Hematopoietic multipotent progenitor cell treated with erythropoietin and hydrocortisone succinate and interleukin-3 and kit ligand, for 15 days (in vitro differentiated cells): ENCODE data around the gene BDNF.
"Not testable (repeated sequence)": the region's sequence is repeated elsewhere in the genome, so short reads cannot be mapped to it uniquely, and the experiment has no call there.

Experiments
- DNase-seq: peaks from one replicate; pipeline ENCODE4 v3.0.0-alpha.2; 2015; ENCODE audit warnings: low spot score

BDNF gene

DNA sequence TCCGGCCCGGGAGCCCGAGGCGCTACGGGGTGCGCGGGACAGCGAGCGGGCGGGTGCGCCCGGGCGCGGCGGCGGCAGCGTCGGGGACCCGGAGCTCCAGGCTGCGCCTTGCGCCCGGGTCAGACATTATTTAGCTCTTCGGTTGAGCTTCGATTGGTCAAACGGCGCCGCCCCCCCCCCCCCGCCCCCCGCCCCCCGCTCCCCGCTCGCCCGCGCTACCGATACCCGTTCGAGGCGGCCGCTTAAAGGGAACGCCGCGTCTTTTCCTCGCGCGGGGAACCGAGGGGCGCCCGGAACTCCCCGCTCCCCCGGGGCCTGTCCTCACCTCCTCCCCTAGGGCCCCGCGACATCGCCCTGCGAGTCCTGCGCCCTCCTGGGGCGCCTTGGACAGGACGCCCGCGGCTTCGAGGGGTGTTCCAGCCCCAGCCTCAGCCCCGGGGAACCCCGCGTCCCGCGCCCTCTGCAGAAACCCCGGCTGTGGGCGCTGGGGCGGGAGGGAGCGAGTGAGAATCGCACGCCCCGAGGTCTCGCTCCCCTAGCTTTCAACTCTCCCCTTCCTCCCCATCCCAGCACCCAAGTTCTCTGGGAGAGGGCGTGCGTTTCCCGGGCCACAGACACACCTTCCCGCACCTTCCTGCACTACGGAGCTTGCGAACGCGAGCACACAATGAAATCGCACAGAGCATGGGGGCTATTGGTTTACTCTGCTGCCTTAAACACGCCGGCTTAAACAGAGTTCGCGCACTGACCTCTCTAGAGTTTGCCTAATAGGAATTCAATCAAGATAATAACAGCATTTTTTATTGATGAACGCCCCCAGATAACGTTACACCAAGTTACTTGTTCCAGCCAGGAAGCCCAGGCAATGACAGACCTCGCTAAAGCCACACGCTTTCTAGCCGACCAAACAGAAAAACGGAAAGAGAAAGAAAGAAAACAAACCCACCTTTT is at the start of gene BDNF:
BDNF (minus strand) TSS at position 105 of the 951 bp plus-strand sequence. CDS start 41,891 bp downstream, outside the sequence.
- DNase-seq: no peak

DNA sequence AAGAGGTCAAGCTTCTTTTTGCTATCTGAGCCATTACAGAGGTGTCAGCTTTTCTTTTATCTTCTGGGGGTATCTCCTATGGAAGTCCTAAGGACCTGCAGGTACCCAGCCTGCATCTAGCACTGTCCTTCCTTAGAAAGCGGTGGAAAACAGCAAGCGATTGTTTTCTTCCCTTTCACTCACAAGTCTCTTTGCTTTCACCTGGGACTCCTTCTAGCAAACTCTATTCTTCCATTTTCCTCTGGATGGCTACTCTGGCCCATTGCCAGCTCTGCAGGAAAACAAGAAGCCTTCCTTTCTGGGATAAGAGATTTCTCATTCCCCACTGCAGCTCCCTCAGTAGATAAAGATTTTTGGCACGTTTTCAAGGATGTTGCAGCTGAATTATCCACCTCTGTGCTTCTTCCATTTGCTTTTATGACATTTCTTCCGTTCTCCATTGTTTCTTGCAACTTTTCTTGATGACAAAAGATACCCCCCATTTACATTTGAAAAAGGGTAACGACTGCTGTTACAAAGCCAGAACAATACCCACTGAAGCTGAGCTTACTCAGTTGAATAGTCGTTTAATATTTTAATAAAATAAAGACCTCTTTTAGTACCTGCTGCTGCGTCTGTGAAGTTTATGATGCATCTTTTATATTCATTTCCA is 40.2 kb upstream of the BDNF start:
- DNase-seq: no peak

DNA sequence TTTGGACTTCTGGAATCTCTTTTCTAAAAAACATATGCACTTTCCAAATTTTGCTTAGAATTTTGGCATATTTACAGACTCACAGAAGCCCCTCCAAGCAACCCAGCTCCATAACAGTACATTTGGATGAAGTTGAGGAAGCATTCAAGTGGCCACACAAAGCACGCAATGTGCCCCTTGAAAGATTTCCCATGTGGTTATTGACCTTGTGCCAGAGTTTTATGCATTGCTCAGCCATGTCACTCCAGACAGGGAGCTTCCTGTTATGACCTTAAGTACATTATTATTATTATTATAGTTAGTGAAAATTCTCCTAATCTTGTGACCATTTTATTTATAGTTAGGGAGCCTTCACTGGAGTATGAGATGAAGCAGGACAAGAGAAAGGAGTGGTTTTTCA is 35.0 kb upstream of the BDNF start:
- DNase-seq: no peak

DNA sequence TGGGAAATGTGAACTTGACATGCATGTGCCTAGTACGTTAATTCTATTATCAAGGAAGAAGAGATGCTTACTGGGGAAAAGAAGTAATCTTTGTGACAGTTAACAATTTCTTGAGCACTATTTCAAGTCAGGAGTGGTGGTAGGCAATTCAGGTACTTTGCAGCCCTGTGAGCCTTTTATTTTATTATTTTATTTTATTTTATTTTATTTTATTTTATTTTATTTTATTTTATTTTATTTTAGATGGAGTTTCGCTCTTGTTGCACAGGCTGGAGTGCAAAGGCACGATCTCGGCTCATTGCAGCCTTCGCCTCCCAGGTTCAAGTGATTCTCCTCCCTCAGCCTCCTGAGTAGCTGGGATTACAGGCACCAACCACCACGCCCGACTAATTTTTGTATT is 31.5 kb upstream of the BDNF start:
- not testable (repeated sequence) for DNase-seq

DNA sequence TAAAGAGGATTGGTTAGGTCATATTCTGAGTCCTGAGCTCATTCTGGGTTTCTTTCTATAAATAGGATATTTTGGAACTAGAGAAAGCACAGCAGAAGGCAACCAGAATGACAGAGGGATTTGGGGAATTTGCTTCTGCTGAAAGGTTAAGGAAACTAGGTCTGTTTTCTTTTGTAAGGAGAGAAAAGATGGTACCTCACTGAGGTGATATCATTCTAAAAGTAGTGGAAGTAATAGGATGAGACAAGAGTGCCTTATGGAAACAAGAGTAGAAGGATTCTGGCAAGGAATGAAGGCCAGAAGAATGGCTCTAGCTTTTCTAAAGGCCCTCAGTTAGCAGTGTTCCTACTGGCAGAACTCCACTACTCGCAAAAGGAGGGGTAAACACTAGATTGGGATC is 26.7 kb upstream of the BDNF start:
- DNase-seq: no peak

DNA sequence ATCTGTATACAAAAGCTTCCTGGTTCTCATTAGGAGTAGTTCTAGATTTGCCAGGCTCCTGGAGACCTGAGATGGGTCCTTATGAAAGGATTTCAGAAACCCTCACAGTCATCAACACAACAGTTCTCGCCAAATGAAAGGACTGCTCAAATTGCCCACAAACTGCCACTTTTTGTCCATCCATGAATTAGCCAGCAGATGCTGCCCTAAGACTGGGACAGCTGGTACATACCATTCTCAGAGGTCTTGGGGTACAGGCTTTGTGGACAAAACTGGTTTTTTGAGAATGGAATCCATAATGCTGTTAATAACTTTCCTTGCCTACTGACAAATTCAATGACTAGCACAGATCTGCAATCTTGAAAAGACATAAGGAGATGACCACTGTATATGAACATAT is 23.4 kb upstream of the BDNF start:
- no peak for DNase-seq

DNA sequence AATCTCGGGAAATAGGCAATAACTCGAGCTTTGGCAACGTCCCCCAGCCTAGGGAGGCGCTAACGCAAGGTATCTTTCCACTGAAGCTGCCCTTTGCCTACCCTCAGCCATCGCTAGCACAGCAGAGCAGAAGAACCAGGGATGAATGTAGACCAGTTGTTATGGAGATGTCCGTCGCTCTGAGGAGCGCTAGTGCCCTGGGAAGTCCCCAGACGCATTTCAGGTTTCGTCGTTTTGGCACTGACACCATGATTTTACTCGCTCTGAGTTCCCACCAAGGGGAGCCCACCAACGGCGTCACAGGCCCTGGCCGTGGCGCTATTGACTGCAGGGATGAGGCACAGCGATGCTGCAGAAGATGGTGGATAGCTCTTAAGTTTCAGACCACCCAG is 22.7 kb upstream of the BDNF start:
- DNase-seq: no peak

DNA sequence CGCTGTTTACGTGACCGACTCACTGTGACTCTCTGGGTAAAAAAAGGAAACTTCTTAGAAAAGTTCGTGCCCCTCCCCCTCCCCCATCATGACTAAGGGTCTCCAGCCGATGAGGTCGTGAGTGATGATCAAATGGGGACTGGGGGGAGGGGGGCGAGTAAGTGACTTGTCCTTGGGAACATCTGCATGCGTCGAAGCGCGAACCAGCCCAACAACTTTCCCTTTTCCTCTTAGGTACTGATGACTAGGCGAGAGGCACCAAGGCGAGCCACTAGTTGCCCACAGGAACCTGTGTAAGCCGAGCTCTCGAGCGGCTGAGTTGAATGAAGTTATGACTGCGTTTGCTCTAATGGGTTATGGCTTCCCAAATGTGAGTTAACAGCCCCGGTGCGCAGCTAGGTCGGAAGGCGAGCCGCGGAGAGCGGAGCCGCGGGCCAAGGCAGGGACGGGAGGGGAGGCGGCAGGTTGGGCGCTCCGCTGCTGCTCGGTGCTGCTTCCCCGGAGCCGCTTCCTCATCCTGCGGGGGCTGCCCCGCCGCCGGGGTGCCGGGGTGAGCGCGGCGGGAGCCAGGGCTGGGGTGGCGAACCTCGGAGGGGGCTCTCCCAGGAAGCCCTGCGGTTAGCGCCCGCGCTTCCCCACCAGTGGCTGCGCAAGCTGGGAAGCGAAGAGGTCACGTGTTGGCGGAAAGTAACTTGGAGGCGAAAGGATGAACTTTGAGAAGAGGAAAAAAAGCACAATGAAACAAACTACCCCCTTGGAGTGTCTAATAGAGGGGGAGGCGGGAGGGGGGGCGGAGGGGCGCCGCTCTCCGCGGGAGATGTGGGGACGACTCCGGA is 22.1 kb upstream of the BDNF start:
- no peak for DNase-seq

DNA sequence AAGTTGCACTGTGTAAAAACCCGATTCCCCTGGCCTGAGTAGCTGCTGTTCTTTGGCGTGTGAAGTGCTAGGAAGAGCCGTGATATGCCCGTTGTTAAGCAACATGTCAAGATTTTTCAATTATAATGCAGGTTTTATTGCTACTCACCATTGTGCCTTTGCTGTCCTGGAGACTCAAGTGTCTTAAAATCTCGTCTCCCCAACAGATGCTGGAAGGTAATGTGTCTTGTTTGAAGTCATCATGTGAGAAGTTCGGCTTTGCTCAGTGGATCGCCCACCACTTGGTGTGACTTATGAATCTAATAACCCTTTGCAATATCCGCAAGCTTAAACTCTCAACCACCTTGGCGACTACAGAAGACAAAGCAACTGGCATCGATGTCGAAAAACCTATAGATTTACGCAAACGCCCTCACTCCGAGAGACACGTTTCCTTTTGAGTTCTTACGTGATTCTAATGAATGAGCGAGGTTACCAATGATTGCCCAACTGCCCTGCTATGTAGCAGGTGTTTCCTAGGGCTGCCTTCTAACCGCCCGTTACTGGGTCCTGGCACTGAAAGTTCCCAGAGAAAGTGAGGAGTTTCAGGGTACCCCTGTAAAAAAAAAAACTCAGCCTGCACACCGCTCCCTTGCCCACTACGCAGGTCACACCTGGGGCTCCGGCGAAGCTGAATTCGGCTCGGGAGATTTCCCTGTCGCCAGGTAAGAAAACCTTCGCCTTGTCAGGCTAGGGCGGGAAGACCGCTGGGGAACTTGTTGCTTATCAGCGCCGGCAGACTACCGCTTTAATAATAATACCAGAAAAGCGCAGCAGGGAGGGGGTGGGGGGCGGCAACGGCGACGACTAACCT is 21.2 kb upstream of the BDNF start:
- DNase-seq: no peak

DNA sequence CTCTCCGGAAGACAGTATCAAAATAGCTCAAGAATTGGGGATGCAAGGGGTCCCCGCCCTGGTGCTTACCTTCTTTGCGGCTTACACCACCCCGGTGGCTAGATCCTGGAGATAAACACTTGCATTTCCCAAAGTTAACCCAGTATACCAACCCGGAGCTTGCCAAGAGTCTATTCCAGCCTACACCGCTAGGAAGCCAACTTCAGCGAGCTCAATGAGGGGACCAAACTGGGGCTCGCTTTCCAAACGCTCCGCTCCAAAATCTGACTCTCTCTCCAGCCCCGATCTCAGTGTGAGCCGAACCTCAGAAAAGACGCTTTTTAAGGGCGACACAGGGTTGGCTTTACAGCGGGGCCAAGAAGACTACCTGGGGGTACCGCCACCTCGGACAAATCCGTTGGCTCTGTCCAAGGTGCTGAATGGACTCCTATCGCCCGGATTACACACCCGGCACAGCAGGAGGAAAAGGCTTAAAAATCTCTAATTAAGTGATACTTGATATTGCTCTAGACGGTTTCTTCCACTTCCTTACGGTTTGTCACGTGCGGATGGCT is 20.1 kb upstream of the BDNF start:
- no peak for DNase-seq

DNA sequence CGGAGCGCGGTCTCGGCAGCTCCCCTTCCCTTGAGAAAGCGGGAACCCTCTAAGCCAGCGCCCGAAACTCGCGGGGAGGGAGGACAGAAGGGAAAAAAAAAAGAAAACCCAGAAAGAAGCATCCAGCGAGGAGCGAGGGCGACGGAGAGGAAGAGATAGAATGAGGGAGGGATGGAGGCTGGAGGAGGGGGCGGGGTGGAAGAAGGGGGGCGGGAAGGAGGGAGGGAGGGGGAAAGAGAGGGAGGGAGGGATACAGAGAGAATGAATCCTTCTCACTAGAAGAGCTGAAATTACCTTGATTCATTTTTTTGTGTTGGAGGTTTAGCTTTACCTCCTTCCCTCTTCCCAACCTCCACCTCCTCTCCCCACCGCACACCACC is 19.3 kb upstream of the BDNF start:
- no peak for DNase-seq

DNA sequence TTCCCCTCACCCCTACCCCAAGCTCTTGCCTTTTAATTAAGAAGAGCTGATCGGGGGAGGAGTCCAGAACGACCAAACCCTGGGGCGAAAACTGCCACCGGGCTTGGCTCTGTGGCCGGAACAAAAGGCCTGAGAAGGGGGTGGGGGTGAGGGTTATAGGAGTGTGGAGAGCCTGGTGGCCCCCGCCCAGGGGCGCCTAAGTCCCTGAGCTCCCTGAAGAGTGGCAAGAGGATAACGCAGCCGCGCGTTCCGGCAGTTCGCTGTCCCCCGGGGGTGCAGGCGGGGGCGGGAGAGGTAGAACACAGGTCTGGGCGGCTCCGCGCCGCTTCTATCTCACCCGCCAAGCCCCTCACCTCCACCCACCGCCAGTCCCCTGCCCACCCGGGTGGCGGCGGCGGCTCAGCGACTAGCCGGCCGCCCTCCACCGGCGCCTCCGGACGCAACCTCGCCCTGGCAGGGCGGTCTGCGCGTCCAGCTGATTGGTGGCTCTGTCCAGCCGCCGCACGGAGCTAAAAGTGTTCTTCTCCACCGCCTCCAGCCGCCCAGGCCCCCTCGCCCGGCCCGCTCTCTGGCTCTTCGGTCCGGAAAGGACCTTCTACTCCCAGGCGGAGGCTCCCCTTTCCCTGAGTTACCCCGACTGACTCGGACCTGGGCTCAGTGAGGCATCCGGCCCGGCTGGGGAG is 18.7 kb upstream of the BDNF start:
- DNase-seq: no peak

DNA sequence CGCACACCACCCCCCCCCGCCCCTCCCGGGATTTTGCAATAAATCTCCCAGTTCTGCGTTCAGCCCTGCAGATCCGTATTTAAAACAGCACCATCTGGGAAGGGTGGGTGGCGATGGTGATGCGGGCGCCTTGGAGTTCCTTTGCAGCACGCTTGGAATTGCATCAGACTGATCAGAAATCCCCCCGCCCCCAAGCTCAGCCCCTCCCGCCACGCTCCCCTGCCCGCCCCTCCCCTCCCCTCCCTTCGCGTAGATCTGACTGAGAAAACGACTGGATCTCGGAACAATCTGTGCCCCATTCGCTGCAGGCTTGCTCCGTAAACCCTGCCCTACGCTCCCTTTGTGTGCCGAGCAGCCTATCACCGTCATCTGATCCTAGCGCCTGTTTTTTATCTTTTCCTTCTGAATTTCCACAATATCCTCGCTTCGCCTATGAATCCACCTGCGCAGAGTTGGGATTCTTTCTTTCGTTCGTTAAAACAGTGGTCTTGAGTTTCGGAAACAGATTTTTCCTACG is 18.1 kb upstream of the BDNF start:
- no peak for DNase-seq

DNA sequence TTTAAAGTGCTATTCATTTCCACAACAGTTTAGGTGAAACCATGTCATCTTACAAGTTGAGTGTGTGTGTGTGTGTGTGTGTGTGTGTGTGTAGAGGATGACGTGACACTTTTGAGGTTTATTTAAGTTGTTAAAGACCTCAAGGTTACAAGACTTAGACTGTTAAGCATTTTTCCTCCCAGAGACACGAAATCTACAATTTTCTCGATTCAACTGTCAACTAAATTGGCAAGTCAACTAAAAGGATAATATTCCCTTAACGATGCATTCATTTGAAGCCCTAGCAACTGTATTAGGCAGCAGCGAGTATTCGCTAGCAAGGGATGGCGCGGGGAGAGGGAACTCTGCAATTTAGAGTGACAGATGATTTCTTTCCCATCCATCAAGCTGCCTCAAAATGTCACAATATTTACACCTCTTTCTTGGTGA is 17.6 kb upstream of the BDNF start:
- DNase-seq: no peak

DNA sequence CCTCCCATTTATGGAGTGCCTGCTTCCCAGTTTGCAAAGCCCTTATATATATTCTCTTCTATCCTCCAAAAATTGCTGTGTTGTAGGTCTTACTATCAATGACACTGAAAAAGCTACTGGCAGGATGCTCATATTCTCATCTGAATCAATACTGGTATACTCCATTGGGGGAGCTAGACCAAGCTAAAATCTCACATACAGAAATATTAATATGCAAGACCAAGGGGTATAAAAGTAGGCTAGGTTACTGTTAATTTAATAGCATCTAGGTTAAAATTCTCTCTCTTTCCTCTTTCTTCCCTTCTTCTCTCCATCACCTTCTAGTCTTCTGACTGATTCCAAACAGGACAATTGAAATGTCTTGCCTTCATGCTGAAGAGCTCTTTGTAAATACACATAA is 17.1 kb upstream of the BDNF start:
- DNase-seq: no peak

DNA sequence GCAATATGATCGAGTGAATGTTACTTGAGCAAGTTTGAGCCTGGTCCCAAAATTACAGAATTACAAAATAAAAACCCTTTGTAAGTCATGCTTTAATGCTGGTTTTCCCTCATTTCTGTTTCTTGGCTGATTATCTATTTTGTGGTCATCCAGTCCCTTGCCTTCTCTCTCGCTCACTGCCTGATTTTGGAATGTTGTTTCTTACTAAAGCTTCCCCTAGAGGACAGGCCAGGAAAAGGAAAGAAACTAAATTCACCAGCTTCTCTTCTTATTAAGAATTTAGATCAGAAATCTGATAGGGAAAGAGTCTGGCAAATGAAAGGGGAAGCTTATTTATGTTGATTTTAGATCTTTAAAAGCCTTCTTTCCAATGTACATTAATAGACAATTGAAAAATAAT is 16.6 kb upstream of the BDNF start:
- DNase-seq: no peak

DNA sequence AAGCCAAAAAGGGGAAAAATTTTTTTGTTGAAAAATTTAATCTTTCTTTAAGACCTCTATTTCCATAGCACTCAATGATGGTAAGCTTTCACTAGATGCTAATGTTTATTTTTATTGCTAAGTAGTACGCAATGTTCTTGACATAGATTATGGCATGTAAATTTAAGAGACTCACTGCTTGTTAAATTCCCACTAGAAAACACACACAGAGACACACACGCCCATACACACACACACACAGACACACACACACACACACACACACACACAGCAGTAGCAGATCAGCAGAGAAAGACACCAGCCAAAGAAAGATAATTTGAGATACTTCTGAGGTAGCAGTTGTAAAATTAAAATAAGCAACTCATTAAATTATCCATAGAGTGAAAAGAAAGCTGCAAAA is 16.0 kb upstream of the BDNF start:
- DNase-seq: no peak

DNA sequence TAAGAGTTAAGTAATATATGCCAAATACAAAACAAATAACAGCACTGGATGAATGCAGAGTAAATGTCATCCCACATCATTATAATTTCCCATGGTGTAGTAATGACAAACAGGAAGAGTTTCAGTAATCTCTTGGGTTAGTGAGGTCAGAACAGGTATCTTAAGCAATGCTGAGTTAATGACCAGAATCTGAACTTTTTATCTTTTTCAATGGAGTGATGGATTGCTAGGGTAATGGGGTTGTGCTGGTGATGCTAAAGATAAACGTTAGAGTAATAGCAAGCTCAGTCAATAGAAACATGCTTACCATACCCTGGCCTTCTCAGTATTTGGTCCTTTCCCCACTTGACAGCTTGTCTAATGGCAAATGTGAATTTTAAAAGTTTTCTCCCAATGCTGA is 11.5 kb upstream of the BDNF start:
- DNase-seq: no peak

DNA sequence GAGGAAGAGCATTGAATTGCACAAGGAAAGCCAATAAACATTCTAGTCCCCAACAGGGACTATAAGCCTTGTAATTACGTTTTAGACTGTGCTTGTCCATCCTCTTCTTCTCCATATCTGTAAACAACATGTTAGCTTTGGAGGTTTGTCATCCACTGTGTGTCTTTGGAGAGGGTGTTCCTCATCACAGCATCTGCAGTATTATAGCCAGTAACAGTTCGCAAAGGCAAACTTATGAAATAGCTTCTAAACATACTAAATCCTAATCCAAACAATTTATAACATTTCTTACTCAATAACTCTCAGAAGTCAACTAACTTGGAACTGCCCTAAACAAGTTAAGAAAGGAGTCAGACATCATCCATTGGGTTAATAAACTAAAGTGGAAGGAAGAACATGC is 10.3 kb upstream of the BDNF start:
- DNase-seq: no peak

DNA sequence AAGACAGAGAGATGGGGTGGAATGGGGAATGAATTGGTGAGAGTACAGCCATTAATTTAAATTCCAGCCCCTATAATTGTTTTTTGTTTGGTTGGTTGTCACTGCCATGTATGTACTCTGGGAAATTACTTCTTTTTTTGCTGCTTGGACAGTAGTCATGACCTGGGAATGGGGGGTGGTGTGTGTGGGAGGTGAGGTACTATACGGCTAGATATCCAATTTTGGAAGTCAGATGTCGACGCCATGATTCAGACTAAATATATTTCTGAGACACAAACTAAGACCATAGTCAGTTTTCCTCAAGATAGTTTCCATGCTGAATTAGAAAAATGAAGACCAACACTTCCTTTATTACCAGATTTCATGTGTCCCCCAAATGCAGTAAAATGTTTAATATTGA is 7.4 kb upstream of the BDNF start:
- DNase-seq: no peak
